HG02763 (cell line): ENCODE data around the gene AFAP1.

Source experiments
- ATAC-seq: cut with Tn5 transposase; IDR thresholded peaks from one replicate; pipeline ENCODE4 v1.9.1; 2021; ENCODE audit warnings: mild to moderate bottlenecking, moderate library complexity; ENCODE audit not compliant: unreplicated experiment

Gene AFAP1

DNA sequence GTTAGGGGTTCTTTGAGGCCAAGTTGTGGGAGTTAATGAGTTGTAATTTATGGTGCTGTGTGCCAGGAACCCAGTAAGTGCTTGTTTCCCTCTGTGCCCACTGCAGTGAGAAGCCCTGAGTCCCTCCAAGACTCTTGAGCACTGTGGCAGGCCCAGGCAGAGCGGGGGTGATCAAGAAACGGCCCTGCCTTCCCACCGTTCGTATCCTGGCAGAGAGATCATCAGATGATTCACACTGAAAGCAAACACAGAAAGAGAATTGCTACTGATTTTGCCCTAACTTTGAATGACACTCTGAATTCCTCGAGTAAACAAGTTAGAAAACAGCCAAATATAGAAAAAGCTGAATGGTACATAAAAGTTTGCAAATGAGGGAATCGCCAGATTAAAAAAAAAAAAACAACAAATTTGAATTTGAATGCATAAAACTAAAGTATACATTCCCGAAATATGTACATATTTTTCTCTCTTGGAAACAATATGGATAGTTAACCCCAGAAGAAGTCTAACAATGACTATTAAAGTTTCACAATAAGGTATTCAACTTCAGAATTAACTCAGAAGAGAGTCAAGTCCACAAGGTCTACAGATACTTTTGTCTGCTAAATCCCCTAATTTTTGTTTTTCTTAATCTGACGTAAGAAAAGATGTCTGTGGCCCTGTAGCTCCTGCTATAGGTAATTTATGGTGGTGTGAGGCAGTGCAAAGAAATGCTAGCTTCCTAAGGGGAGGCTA, 71.8 kb downstream of the AFAP1 start:
- no peak for ATAC-seq

- ATAC-seq = no peak
These were observed 72.5 kb downstream of the AFAP1 start for GRCh38 chr4:7867191-7867590.

DNA sequence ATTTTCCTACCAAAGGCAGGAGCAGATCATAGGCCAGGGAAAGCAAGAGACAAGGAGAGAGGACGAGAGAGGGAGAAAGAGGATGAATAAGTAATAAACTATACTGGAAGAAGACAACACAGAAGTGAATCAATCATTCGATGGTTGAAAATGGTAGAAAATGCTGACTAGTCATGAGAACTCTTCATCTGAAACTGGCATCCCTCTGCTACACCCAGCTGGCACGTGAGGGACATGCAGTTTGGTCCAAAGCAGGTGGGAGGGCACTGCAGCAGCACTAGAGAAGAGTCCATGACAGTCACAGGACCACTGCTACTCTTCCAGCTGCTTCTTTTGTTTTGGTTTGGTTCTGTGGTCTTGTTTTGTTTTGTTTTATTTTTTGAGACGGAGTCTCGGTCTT, 74.1 kb downstream of the AFAP1 start:
- no peak for ATAC-seq

GRCh38 chr4:7864685-7865084, 75.0 kb downstream of the AFAP1 start:
- no peak for ATAC-seq

DNA sequence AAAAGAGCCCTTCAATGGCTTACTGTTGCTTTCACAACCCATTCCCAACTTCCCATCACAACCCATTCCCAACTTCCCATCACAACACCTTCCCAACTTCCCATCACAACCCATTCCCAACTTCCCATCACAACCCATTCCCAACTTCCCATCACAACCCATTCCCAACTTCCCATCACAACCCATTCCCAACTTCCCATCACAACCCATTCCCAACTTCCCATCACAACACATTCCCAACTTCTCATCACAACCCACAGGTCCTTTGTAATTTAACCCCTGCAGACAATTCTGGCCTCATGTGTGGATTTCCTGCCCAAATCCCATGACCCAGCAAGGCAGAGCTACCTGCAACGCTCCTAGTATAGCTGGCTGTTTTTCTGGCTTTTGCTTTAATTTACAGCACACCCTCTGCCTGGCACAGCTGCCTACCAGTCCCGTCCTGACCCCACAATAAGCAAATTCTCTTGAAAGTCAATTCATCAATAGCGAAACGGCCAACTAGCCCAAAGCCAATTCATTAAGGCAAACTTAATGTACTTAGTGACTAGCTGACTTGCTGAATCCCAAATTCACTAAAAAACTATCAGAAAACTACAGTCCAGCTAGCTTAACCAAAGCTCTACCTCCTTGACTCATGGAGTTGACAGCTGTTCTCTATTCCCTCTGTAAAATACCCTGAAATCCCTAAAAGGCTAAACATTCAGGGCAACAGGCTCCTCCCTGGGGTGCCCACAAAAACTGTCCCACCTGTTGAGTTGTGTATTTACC, 75.6 kb downstream of the AFAP1 start:
- ATAC-seq = no peak

DNA sequence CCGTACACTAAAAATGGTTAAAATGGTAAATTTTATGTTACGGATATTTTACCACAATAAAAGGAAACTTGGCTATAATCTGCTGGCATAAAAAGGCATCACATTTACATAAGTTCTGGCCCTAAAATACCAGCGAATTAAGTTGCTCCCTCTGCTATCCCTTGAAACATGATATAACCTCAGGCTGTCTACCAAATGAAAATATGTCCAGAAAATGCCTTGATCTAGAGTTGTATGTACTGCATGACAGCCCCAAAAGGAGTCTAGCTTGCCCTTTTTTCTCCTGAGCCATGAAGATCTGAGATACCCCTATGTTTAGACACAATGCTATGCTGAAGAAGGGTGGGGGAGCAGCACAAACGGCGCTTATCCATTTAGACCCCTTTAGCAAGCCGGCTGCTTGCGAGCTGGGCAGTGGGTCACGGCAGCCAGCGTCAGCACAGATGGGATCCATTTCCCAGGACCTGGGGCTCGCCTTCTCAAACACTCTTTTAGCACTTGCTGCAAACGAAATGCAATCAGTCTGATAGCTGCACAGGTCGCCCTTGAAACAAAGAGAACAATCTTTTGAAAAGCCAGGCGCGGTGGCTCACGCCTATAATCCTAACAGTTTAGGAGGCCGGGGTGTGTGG, 77.0 kb downstream of the AFAP1 start:
- no peak for ATAC-seq

GRCh38 chr4:7861440-7861881, 78.2 kb downstream of the AFAP1 start:
- ATAC-seq = no peak

DNA sequence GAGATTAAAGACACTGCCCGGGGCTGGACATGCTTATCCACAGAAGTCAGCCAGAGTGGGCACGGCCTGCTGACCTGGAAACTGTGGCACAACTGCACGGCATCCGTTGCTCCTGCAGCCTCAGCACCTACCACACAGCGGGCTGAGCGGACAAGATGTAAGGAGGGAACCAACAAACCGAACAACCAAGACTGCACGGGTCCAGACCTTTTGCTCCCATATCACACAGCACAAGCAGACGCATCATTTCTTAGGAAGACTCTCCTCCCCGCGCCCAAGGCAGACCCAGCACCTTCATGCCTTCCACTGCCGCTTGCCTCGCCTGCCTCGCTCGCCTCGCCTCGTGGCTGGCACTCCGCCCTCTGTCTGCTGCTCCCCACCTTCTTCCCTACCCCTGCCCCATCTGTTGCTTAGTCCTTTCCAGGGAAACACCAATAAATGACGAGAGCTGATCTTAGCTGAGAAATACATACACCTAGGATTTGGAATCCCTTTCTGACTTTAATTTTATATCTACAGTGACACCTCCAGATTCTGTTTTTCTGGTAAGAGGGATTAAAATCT, 79.0 kb downstream of the AFAP1 start:
- no peak for ATAC-seq

- ATAC-seq = no peak
These were observed 80.3 kb downstream of the AFAP1 start for GRCh38 chr4:7859326-7859725.

GRCh38 chr4:7858498-7858897, 81.2 kb downstream of the AFAP1 start:
- no peak for ATAC-seq

DNA sequence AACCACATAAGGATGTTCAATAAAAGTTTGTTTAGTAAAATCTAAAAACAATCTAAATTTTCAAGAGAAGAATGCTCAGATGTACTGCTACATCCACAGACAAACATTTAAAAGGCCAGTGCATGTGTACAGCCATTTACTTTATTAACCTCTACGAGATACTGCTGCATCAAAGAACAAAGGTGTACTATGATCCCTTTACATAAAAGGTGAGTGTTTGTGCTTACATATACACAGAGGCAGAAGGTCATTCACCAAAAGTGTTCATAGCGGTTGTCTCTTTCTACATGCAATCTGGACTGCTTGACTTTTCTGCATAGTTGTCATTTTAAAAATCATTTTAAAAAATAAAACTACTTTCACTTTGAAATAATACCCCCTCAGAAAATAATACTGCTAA, 81.7 kb downstream of the AFAP1 start:
- ATAC-seq = no peak

GRCh38 chr4:7857238-7857701, 82.4 kb downstream of the AFAP1 start:
- ATAC-seq = no peak

GRCh38 chr4:7855731-7856130, 83.9 kb downstream of the AFAP1 start:
- ATAC-seq = no peak

DNA sequence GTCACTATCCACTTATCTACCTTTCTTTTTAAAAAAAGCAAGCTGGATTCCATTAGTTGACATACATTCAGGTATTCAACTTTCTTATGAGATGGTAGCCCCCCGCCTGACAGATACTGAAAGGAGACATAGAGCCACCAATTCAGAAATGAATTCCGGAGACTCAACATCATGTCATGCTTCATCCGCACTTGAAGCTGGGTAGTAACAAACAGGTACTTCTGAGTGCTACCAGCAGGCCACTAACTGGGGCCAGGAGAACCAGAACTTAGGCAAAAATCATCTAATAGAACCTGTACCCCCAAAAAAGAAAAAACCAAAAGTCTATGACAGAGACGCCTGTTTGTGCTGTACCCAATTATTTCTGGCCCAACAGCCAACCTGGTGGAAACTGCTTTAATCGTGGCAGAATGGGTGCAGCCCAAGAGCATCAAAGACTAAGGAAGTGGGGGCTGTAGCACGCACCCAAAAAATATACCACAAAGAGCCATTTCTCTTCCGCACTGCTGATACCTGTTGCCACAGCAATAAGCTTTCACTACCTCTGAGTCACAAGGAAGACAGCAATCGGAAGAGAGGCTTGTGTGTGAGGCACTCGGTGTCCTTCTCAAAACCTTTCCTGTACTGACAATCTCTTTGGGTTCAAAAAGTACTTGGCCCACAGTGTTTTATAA, 84.8 kb downstream of the AFAP1 start:
- ATAC-seq = no peak

GRCh38 chr4:7854216-7854615, 85.4 kb downstream of the AFAP1 start:
- ATAC-seq = no peak

DNA sequence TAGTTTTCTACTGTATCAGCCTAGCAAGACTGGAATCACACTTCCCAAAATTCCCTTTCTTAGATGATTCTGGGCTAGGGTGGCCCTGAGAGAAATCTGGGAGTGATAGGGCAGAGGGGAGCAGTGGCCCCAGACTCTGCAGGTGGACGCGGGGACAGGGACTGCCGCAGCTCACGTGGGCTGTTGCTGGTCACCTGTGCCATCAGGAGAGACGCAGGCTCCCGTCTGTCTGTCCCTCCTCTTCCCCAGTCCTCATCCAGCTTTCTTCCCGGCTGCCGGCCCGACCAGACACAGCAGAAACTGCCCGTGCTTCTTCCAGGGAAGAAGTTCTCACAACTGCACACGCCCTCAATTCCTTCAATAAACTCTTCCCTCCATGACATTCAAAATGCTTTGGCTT, 86.4 kb downstream of the AFAP1 start:
- ATAC-seq = no peak

DNA sequence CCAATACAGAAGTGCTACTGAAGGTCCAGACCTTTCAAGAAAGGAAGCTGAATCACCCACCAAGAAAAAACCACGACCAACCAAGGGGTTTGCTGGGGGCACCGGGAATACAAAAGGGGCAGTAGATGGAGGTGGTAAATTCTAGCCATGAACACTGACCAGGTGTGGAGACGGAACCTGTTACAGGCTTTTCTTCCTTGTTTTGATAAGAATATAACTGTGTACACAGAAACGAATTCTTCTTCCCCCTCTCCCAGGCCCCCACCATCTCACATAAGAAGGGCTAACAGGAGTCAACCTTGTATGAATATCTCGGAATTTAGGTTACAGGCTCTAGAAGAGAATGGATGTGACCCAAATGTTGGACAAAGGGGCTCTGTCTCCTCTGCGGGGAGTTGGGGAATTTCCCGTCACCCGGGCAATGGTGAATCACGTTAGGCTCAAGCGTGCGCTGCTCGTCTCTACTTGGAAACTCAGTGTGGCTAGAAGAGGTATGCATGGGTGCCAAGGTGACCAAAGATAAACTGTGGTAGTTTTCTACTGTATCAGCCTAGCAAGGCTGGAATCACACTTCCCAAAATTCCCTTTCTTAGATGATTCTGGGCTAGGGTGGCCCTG, 87.0 kb downstream of the AFAP1 start:
- ATAC-seq = no peak

GRCh38 chr4:7850489-7850888, 89.2 kb downstream of the AFAP1 start:
- ATAC-seq = no peak

DNA sequence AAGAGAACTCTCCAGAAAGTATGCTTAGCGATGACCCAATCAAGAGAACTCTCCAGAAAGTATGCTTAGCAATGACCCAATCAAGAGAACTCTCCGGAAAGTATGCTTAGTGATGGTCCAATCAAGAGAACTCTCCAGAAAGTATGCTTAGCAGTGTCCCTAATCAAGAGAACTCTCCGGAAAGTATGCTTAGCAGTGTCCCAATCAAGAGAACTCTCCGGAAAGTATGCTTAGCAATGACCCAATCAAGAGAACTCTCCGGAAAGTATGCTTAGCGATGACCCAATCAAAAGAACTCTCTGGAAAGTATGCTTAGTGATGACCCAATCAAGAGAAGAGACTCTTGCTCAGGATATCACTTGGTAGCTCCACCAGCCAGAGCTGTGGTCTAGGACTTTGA, 92.5 kb downstream of the AFAP1 start:
- ATAC-seq = no peak

DNA sequence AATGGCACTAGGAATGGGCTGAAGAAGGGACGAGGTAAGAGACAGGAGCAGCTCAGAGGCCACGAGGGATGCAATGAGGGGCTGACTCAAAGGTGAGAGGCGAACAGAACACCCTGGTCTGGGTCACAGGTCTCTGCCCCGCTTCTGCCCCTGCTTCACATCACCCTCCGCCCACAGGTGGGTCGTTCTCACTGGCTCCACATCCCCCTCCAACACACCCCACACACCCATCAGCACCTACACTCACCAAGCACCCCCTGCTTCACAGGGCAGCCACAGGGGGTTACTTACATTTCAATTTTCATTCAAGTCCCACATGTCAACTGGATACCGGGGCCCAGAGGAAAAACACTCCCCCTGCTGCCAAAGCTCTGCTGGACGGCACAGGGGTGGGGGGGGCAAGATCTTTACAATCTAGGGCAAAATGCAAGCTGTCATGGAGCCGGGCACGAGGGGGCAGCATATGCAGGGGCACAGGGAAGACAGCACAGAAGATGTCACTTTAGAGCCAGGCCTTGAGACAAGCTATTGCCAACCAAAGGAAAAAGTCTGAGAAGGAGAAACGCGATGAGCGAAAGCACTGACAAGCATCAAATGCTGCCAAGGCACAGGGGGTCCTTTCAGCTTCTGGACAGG, 94.0 kb downstream of the AFAP1 start:
- no peak for ATAC-seq
